ENCODE measurements around the gene SLC26A5.

The SLC26A5 gene

GRCh38 chr7:103388469-103389140, 57.4 kb downstream of the SLC26A5 start:
- DNase-seq (ENCODE audit: low spot score): no peak
- no peak for TF ChIP-seq CTCF (IDR thresholded peaks at IDR 0.05)
- Histone ChIP-seq H3K27ac (no peak overlapping the region), H3K4me3 (no peak overlapping the region)

GRCh38 chr7:103387242-103387641, 58.8 kb downstream of the SLC26A5 start:
- TF ChIP-seq CTCF (IDR thresholded peaks at IDR 0.05): no peak
- Histone ChIP-seq H3K27ac (no peak overlapping the region), H3K4me3 (no peak overlapping the region)
- no peak for DNase-seq (ENCODE audit: low spot score)

DNA sequence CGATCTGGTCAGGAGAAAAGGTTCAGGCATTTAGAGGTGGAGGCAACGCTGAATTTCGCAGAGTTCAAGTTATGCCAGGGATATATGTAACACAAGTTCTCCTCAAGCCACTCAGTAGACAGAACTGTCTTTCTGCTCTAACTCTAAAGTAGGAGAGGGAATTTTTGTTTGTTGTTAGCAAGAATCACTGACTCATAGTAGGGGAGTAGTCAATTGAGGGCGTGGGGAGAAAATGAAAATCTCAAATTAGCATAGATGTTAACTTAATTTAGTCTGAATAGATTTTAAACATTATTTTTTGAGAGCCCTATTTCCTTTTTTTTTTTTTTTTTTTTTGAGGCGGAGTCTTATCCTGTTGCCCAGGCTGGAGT, 64.0 kb downstream of the SLC26A5 start:
- no peak for TF ChIP-seq CTCF (IDR thresholded peaks at IDR 0.05)
- Histone ChIP-seq H3K4me3 (no peak overlapping the region), H3K27ac (no peak overlapping the region)
- DNase-seq (ENCODE audit: low spot score): no peak

GRCh38 chr7:103381280-103382031, 64.6 kb downstream of the SLC26A5 start:
- DNase-seq (ENCODE audit: low spot score): no peak
- no peak for TF ChIP-seq CTCF (IDR thresholded peaks at IDR 0.05)
- no peak overlapping the region for H3K27ac ChIP-seq
- H3K4me3 ChIP-seq: no peak overlapping the region

GRCh38 chr7:103380395-103381191, 65.4 kb downstream of the SLC26A5 start:
- no peak for DNase-seq (ENCODE audit: low spot score)
- H3K4me3 ChIP-seq: no peak overlapping the region
- no peak overlapping the region for H3K27ac ChIP-seq
- TF ChIP-seq CTCF (IDR thresholded peaks at IDR 0.05): no peak

DNA sequence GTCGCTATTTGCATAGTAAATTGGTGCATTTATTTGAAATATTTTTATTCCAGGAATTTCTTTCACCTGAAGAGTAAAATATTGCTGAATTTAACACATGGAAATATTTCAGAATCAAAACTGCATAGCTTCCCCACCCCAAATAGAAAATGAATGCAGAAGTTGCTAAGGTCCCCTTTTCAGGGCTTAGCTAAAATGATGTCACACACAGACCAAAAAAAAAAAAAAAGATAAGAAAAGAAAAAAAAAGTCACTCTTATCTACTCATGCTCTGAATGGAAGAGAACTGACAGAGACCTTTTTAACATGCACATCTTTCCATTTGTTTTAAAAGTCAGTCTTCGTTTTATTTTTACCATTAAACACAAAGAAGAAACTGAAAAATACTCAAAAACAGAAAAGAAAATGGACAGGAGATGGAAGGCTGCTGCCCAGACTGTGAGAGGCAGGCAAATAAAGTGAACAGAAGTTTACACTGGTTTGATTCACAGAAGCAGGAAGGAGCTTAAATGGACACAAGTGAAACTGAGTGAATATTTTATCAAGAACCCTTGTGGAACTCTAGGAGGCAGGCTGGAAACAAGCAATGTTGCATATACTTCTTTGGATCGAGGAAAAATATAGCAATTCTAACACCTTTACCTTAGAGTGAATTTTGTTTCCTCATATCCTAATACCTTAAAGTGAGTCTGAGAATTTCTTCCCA, 66.6 kb downstream of the SLC26A5 start:
- TF ChIP-seq CTCF (IDR thresholded peaks at IDR 0.05): no peak
- H3K27ac ChIP-seq: no peak overlapping the region
- DNase-seq (ENCODE audit: low spot score): no peak
- H3K4me3 ChIP-seq: no peak overlapping the region
